Transverse colon (tissue), 4 donors: ENCODE measurements around the gene UBE2K.

Experiments
- CTCF ChIP-seq, 5 experiments: fragments of 200-600 bp in 3 of 5; fragments of 450-650 bp in 2 of 5; sonication (generic) in 3 of 5; IDR thresholded peaks; 1 replicate in 2 of 5; 2 replicates in 3 of 5; pipeline ENCODE4 v1.5.1; 2016 to 2017; ENCODE audit warnings: antibody characterized with exemption in 5 of 5, inconsistent platforms in 3 of 5, mild to moderate bottlenecking in 2 of 5, moderate library complexity in 1 of 5
- POLR2A ChIP-seq: fragments of 450-650 bp; IDR thresholded peaks from one replicate; pipeline ENCODE4 v1.6.1; 2016; ENCODE audit warnings: antibody characterized with exemption, mild to moderate bottlenecking, moderate library complexity
- POLR2AphosphoS5 ChIP-seq, 3 donors: sonication (generic); formaldehyde crosslinking; IDR thresholded peaks; one replicate each; pipeline ENCODE4 v1.6.1; 2016; ENCODE audit warnings: antibody characterized with exemption in 3 of 3

- TF ChIP-seq POLR2A (no peak), CTCF (IDR thresholded peaks at IDR 0.05) (no peak), POLR2AphosphoS5 (IDR thresholded peaks at IDR 0.05) (no peak)
Observed at GRCh38 chr4:39802005-39802404, 104.1 kb downstream of the UBE2K start.
